SK-N-SH (cell line): ENCODE measurements around the gene ACAP1. TPM values are rescaled to one million over a fixed set of nuclear protein-coding genes. Genes with fewer than 3 reads are reported as not detected.

ENCODE experiments used
- CTCF ChIA-PET: fragments of 300-600, 350-600 bp; formaldehyde crosslinking; extraction: SDS; loops from one replicate; lab custom pipeline; 2021; lab: Yijun Ruan, JAX
- POLR2A ChIA-PET: fragments of 350-600 bp; sonication (Branson Sonifier 250); formaldehyde crosslinking; extraction: SDS; loops from one replicate; lab custom pipeline; 2020; ENCODE audit warnings: antibody characterized with exemption, inconsistent platforms; lab: Yijun Ruan, JAX
- DNase-seq: peaks from one replicate; pipeline ENCODE4 v3.0.0; 2012
- H2AFZ ChIP-seq: fragments of 200-600 bp; sonication (generic); 2 replicates; pipeline ENCODE4 v1.8.1; 2016; ENCODE audit warnings: antibody characterized with exemption, mild to moderate bottlenecking, low read depth
- H3F3A ChIP-seq: fragments of 200-600 bp; sonication (generic); replicated peaks from 2 replicates; pipeline ENCODE3; 2016; ENCODE audit warnings: antibody characterized with exemption, mild to moderate bottlenecking; ENCODE audit not compliant: insufficient read depth
- H3K27ac ChIP-seq, 2 experiments: fragments of 200-500 bp in 1 of 2; fragments of 200-600 bp in 1 of 2; sonication (Bioruptor generic) in 1 of 2; sonication (generic), shearing (Covaris generic) in 1 of 2; 2 replicates each; pipeline versions ENCODE4 v1.5.1 to v1.6.1; 2014 to 2016; ENCODE audit warnings: low read depth in 2 of 2, inconsistent platforms in 1 of 2, low read length in 1 of 2, mild to moderate bottlenecking in 1 of 2, mixed read lengths in 1 of 2
- H3K27me3 ChIP-seq: fragments of 200-600 bp; sonication (generic), shearing (Covaris generic); 2 replicates; pipeline ENCODE4 v1.6.1; 2016; ENCODE audit warnings: mixed run types; ENCODE audit not compliant: insufficient read depth
- H3K36me3 ChIP-seq, 2 experiments: fragments of 200-500 bp in 1 of 2; fragments of 200-600 bp in 1 of 2; sonication (Bioruptor generic) in 1 of 2; sonication (generic) in 1 of 2; replicated peaks in 1 of 2; 2 replicates each; pipeline versions ENCODE3 to v1.5.1; 2014 to 2016; ENCODE audit warnings: low read length in 1 of 2, mild to moderate bottlenecking in 1 of 2; ENCODE audit not compliant: insufficient read depth in 2 of 2, control insufficient read depth in 1 of 2
- H3K4me1 ChIP-seq, 2 experiments: fragments of 200-500 bp in 1 of 2; fragments of 200-600 bp in 1 of 2; sonication (Bioruptor generic) in 1 of 2; sonication (generic), shearing (Covaris generic) in 1 of 2; 2 replicates each; pipeline versions ENCODE4 v1.5.1 to v1.6.1; 2014 to 2016; ENCODE audit warnings: low read depth in 1 of 2, low read length in 1 of 2, mixed run types in 1 of 2; ENCODE audit not compliant: insufficient read depth in 2 of 2, control insufficient read depth in 1 of 2
- H3K4me2 ChIP-seq: fragments of 200-600 bp; sonication (generic), shearing (Covaris generic); 2 replicates; pipeline ENCODE4 v1.6.1; 2017; ENCODE audit warnings: mixed run types
- H3K4me3 ChIP-seq, 2 experiments: fragments of 200-500 bp in 1 of 2; fragments of 200-600 bp in 1 of 2; sonication (Bioruptor generic) in 1 of 2; sonication (generic), shearing (Covaris generic) in 1 of 2; 2 replicates each; pipeline versions ENCODE4 v1.5.1 to v1.8.1; 2014 to 2016; ENCODE audit warnings: low read depth in 2 of 2, inconsistent platforms in 1 of 2, low read length in 1 of 2, mild to moderate bottlenecking in 1 of 2, mixed read lengths in 1 of 2, moderate library complexity in 1 of 2
- H3K79me2 ChIP-seq: fragments of 200-600 bp; sonication (generic); 2 replicates; pipeline ENCODE4 v1.8.1; 2017; ENCODE audit warnings: mild to moderate bottlenecking; ENCODE audit not compliant: insufficient read depth
- H3K9ac ChIP-seq: fragments of 200-600 bp; sonication (generic); 2 replicates; pipeline ENCODE4 v1.6.1; 2017; ENCODE audit warnings: mixed run types
- H3K9me2 ChIP-seq: fragments of 200-600 bp; sonication (generic); 2 replicates; pipeline ENCODE4 v1.6.1; 2017; ENCODE audit warnings: mixed run types
- H3K9me3 ChIP-seq: fragments of 200-600 bp; sonication (generic); 2 replicates; pipeline ENCODE4 v1.6.1; 2017; ENCODE audit warnings: mixed run types, mild to moderate bottlenecking, moderate library complexity
- H4K20me1 ChIP-seq: fragments of 200-600 bp; sonication (generic); 2 replicates; pipeline ENCODE4 v1.6.1; 2017; ENCODE audit warnings: mild to moderate bottlenecking, mixed run types; ENCODE audit not compliant: insufficient read depth
- ELF1 ChIP-seq: IDR thresholded peaks from 2 replicates; pipeline ENCODE4 v1.4.0; 2012
- EZH2phosphoT487 ChIP-seq: fragments of 200-600 bp; sonication (generic); IDR thresholded peaks from 2 replicates; pipeline ENCODE4 v1.6.1; 2017; ENCODE audit warnings: low read depth, mixed run types, mild to moderate bottlenecking, antibody characterized with exemption, moderate library complexity, borderline replicate concordance
- FOSL2 ChIP-seq: IDR thresholded peaks from 2 replicates; pipeline ENCODE4 v1.4.0; 2012; ENCODE audit warnings: low read depth, mild to moderate bottlenecking, moderate library complexity, borderline replicate concordance
- GABPA ChIP-seq: IDR thresholded peaks from 2 replicates; pipeline ENCODE4 v1.4.0; 2012; ENCODE audit warnings: low read depth, mild to moderate bottlenecking
- GATA2 ChIP-seq: sonication (generic); formaldehyde crosslinking; IDR thresholded peaks from 2 replicates; pipeline ENCODE4 v1.5.0; 2020; ENCODE audit warnings: mild to moderate bottlenecking, missing genetic modification reagents
- MAX ChIP-seq: IDR thresholded peaks from 2 replicates; pipeline ENCODE4 v1.4.0; 2012; ENCODE audit warnings: low read depth
- MEF2A ChIP-seq: IDR thresholded peaks from 2 replicates; pipeline ENCODE4 v1.4.0; 2012; ENCODE audit warnings: low read depth, borderline replicate concordance
- MXI1 ChIP-seq: IDR thresholded peaks from 2 replicates; pipeline ENCODE4 v1.6.1; 2012; ENCODE audit warnings: mild to moderate bottlenecking, low read depth, low read length, improper control_type of control experiment
- POLR2AphosphoS5 ChIP-seq: IDR thresholded peaks from 2 replicates; pipeline ENCODE4 v1.6.1; 2012; ENCODE audit warnings: low read depth, low read length
- YY1 ChIP-seq: IDR thresholded peaks from 2 replicates; pipeline ENCODE4 v1.4.0; 2012; ENCODE audit warnings: low read depth, mild to moderate bottlenecking
- WGBS: methylation state at CpG from one replicate; pipeline ENCODE4 v1.1.6; 2017; ENCODE audit warnings: low lambda C conversion rate; 5-methylcytosine and 5-hydroxymethylcytosine counted together
- polyA plus RNA-seq, 3 experiments: library from polyadenylated mRNA; depleted of rRNA; stranded (reverse); fragments of >200 nt; gene quantifications; 2 replicates each; pipeline ENCODE4 v1.2.3, GENCODE V29; 2012
- TF ChIP-seq, protein P1 (sequence below): fragments of 200-600 bp; sonication (generic); IDR thresholded peaks from 2 replicates; pipeline ENCODE4 v1.6.1; 2017; ENCODE audit warnings: antibody characterized with exemption, mild to moderate bottlenecking, moderate library complexity
- TF ChIP-seq, protein P2 (sequence below): IDR thresholded peaks from 2 replicates; pipeline ENCODE4; 2012
- TF ChIP-seq, protein P3 (sequence below): fragments of 150-350 bp; IDR thresholded peaks from 2 replicates; pipeline ENCODE4 v1.6.1; 2016; ENCODE audit warnings: mild to moderate bottlenecking, low read depth, low read length
- TF ChIP-seq, protein P4 (sequence below): IDR thresholded peaks from 2 replicates; pipeline ENCODE4 v1.6.1; 2012; ENCODE audit warnings: mild to moderate bottlenecking, low read depth, low read length, moderate library complexity

Gene ACAP1
- polyA plus RNA-seq, 1 of the 3 experiments (the other 2 are of a cell fraction), result 0.71 TPM

DNA sequence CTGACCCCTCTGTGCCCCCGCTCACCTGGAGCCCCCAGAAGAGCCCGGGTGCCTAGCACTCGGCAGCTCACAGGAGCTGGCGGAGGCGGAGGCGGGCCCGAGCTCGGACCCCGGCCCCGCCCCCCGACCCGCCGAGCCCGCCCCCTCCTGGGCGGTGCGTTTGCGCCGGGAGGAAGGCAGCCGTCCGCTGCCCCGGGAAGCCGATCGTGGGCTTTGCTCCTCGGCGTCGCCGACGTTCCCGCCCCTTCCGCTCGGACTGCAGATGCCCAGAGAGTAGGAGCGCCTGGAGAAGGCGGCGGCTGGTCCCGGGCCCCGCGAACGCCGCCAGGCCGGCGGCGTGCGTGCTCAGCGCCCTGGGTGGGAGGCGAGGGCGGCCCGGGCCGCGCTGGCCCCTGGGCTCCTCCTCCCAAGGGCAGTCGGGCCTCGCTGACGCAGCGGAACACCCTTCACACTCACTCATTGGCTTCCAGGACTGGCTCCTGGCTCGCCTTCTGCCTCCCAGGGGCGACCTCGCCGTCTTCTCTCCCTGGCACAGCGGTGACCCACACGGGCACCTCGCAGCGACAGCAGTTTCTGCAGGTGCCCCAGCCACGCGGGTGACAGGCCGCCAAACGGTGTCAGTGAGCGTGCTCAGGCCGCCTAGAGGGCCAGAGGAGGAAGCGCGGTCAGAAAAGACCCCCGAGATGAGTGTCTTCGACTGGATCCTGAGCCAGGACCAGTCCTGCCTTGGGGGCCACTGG lies 58.3 kb downstream of the ACAP1 start, which contains the start of gene PLSCR3 (continued):
- TF ChIP-seq, protein P1, sequence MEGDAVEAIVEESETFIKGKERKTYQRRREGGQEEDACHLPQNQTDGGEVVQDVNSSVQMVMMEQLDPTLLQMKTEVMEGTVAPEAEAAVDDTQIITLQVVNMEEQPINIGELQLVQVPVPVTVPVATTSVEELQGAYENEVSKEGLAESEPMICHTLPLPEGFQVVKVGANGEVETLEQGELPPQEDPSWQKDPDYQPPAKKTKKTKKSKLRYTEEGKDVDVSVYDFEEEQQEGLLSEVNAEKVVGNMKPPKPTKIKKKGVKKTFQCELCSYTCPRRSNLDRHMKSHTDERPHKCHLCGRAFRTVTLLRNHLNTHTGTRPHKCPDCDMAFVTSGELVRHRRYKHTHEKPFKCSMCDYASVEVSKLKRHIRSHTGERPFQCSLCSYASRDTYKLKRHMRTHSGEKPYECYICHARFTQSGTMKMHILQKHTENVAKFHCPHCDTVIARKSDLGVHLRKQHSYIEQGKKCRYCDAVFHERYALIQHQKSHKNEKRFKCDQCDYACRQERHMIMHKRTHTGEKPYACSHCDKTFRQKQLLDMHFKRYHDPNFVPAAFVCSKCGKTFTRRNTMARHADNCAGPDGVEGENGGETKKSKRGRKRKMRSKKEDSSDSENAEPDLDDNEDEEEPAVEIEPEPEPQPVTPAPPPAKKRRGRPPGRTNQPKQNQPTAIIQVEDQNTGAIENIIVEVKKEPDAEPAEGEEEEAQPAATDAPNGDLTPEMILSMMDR, result peak; percentile 39

DNA sequence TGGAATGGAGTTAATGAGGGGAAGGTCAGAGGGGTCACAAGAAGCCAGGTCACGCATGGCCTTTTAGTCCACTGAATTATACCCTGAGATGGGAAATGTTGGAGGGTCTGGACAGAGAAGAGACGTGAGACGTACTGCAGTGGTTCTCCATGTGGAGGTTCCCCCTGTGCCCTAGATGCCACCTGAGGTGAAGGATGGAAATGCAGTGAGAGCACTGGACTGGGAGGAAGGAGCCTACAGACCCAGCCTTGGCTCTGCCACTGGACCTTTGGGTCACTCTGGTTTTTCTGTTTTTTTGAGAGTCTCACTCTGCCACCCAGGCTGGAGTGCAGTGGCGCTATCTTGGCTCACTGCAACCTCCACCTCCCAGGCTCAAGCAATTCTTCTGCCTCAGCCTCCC lies 59.8 kb downstream of the ACAP1 start:
- Histone ChIP-seq H3K27me3 (no peaks in the 10 kb centered on the region), H3K27ac (no peak overlapping the region), H3K36me3 (peaks cover 11 to 17% of the 10 kb centered on the region in 2 experiments), H3K9me3 (no peaks in the 10 kb centered on the region), H3K4me1 (peaks cover 0 to 9% of the 10 kb centered on the region in 2 experiments; a peak in 1 of 4 replicates), H3K9me2 (no peaks in the 10 kb centered on the region), H3K4me3 (no peak overlapping the region), H3F3A (peaks cover 20% of the 10 kb centered on the region), H3K9ac (no peak overlapping the region)
- 91% methylated on average over 4 of the region's 4 CpGs for WGBS
- POLR2A ChIA-PET, result no interaction called here
- TF ChIP-seq POLR2AphosphoS5, result no peak
- TF ChIP-seq MEF2A, result no peak
- TF ChIP-seq, protein P2, sequence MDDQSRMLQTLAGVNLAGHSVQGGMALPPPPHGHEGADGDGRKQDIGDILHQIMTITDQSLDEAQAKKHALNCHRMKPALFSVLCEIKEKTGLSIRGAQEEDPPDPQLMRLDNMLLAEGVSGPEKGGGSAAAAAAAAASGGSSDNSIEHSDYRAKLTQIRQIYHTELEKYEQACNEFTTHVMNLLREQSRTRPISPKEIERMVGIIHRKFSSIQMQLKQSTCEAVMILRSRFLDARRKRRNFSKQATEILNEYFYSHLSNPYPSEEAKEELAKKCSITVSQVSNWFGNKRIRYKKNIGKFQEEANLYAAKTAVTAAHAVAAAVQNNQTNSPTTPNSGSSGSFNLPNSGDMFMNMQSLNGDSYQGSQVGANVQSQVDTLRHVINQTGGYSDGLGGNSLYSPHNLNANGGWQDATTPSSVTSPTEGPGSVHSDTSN, result no peak
- TF ChIP-seq EZH2phosphoT487, result no peak
- no peak for TF ChIP-seq ELF1
- no peak for TF ChIP-seq GABPA
- TF ChIP-seq, all 33 proteins: peak for 0
- Histone ChIP-seq H2AFZ (no peak overlapping the region), H3K79me2 (peaks cover 25% of the 10 kb centered on the region; the same call in 1 of the 2 replicates), H3K4me2 (no peak overlapping the region), H4K20me1 (no peaks in the 10 kb centered on the region)
- CTCF ChIA-PET, result interaction anchor here (1.2 kb wide), 1 partner anchor 41 kb away, joined by 3 read pairs; no protein-coding TSS in a partner anchor
- DNase-seq, result no peak

DNA sequence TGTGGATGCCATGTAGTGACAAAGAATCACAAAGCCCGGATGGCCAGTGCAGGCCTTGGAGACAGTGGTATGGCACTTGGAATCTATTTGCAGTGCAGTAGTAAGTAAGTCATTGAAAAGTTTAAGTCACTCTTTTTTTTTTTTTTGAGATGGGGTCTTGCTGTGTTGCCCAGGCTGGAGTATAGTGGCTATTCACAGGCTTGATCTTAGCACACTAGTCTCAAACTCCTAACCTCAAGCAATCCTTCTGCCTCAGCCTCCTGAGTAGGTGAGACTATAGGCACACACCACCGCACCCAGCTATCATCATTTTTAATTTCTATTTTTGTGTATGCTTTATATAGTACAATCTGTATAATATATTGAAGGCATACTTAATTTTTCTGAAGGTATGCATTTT lies 62.3 kb downstream of the ACAP1 start:
- H3F3A ChIP-seq, result peaks cover 29% of the 10 kb centered on the region
- DNase-seq, result no peak
- TF ChIP-seq YY1 (no peak), FOSL2 (no peak), MXI1 (no peak), GATA2 (CRISPR knock-in tag) (no peak), MAX (no peak), ELF1 (no peak)
- TF ChIP-seq, protein P3, sequence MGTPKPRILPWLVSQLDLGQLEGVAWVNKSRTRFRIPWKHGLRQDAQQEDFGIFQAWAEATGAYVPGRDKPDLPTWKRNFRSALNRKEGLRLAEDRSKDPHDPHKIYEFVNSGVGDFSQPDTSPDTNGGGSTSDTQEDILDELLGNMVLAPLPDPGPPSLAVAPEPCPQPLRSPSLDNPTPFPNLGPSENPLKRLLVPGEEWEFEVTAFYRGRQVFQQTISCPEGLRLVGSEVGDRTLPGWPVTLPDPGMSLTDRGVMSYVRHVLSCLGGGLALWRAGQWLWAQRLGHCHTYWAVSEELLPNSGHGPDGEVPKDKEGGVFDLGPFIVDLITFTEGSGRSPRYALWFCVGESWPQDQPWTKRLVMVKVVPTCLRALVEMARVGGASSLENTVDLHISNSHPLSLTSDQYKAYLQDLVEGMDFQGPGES, result no peak
- TF ChIP-seq, protein P2, result no peak
- TF ChIP-seq, protein P4, sequence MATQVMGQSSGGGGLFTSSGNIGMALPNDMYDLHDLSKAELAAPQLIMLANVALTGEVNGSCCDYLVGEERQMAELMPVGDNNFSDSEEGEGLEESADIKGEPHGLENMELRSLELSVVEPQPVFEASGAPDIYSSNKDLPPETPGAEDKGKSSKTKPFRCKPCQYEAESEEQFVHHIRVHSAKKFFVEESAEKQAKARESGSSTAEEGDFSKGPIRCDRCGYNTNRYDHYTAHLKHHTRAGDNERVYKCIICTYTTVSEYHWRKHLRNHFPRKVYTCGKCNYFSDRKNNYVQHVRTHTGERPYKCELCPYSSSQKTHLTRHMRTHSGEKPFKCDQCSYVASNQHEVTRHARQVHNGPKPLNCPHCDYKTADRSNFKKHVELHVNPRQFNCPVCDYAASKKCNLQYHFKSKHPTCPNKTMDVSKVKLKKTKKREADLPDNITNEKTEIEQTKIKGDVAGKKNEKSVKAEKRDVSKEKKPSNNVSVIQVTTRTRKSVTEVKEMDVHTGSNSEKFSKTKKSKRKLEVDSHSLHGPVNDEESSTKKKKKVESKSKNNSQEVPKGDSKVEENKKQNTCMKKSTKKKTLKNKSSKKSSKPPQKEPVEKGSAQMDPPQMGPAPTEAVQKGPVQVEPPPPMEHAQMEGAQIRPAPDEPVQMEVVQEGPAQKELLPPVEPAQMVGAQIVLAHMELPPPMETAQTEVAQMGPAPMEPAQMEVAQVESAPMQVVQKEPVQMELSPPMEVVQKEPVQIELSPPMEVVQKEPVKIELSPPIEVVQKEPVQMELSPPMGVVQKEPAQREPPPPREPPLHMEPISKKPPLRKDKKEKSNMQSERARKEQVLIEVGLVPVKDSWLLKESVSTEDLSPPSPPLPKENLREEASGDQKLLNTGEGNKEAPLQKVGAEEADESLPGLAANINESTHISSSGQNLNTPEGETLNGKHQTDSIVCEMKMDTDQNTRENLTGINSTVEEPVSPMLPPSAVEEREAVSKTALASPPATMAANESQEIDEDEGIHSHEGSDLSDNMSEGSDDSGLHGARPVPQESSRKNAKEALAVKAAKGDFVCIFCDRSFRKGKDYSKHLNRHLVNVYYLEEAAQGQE, result no peak

More for the DNA sequence above, 62.3 kb downstream of the ACAP1 start:
- Histone ChIP-seq H3K9me3 (no peaks in the 10 kb centered on the region), H3K36me3 (peaks cover 0 to 10% of the 10 kb centered on the region in 2 experiments), H3K4me1 (peaks cover 5 to 9% of the 10 kb centered on the region in 2 experiments; a peak in 2 of 4 replicates), H3K27ac (no peak overlapping the region), H3K9ac (no peak overlapping the region), H2AFZ (no peak overlapping the region), H3K4me2 (no peak overlapping the region), H3K9me2 (no peaks in the 10 kb centered on the region), H4K20me1 (no peaks in the 10 kb centered on the region), H3K27me3 (no peaks in the 10 kb centered on the region), H3K4me3 (no peak overlapping the region), H3K79me2 (peaks cover 32% of the 10 kb centered on the region)
- ChIA-PET POLR2A (no interaction called here), CTCF (interaction anchor here (0.6 to 1.7 kb wide), 4 partner anchors 102 to 438 kb away, joined by 3 to 4 read pairs (median 4); no protein-coding TSS in a partner anchor)
- 82% methylated on average over 2 of the region's 2 CpGs for WGBS
